ENCODE measurements around the gene CD1D. TPM values are rescaled to one million over a fixed set of nuclear protein-coding genes. Genes with fewer than 3 reads are reported as not detected.
"Not testable (repeated sequence)": the region's sequence is repeated elsewhere in the genome, so short reads cannot be mapped to it uniquely, and the experiment has no call there.

The CD1D gene
- total RNA-seq, 2 experiments from 2014 or later = not detected

- Mint-ChIP-seq H3K27me3 (ENCODE audit: low read depth) (peaks cover 19% of the 10 kb centered on the region), H3K9me3 (ENCODE audit: insufficient read depth) (no peaks in the 10 kb centered on the region), H3K36me3 (ENCODE audit: low read depth) (no peaks in the 10 kb centered on the region), H3K27ac (no peak overlapping the region), H3K4me3 (no peak overlapping the region), H3K4me1 (ENCODE audit: low read depth) (peaks cover 20% of the 10 kb centered on the region)
- ChIA-PET CTCF (interaction anchor here (1.3 kb wide), 1 partner anchor 28 kb away, joined by 4 read pairs; no protein-coding TSS in a partner anchor), POLR2A (no interaction called here)
- DNase-seq = no peak
- no peak for ATAC-seq
These were observed 27.5 kb upstream of the CD1D start for GRCh38 chr1:158153179-158153578.

GRCh38 chr1:158153746-158154444 lies 26.8 kb upstream of the CD1D start:
- Mint-ChIP-seq H3K4me3 (no peak overlapping the region), H3K27ac (no peak overlapping the region), H3K9me3 (ENCODE audit: insufficient read depth) (no peaks in the 10 kb centered on the region), H3K36me3 (ENCODE audit: low read depth) (no peaks in the 10 kb centered on the region), H3K27me3 (ENCODE audit: low read depth) (peaks cover 19% of the 10 kb centered on the region), H3K4me1 (ENCODE audit: low read depth) (peaks cover 16% of the 10 kb centered on the region)
- ATAC-seq (no peak), DNase-seq (no peak)
- CTCF ChIA-PET = interaction anchor here (1.3 kb wide), 1 partner anchor 29 kb away, joined by 4 read pairs; no protein-coding TSS in a partner anchor
- POLR2A ChIA-PET = no interaction called here

DNA sequence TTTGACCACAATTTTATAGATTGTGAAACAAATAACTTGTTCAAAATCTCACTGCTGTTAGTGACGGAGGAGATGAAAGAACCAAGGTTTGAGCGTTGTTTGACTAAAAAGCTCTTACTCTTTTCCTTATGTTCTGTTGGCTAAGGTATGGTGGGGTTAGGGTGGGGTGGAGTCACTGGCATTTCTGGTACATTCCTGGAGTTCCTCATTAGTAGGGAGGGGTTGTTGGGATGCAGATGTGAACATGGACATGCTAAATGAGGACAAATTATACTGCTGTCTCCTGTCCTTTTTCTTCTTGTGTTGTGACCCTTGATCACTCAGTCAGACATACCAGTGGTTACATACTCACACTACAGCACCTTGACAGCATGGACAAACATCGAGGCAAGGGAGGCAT lies 26.2 kb upstream of the CD1D start:
- peaks cover 14% of the 10 kb centered on the region for H3K4me1 Mint-ChIP-seq (ENCODE audit: low read depth)
- CTCF ChIA-PET = interaction anchor here (1.3 kb wide), 1 partner anchor 30 kb away, joined by 4 read pairs; no protein-coding TSS in a partner anchor
- no peak for ATAC-seq

GRCh38 chr1:158155673-158156072 lies 25.0 kb upstream of the CD1D start:
- ChIA-PET POLR2A (no interaction called here), CTCF (interaction anchor here (1.6 kb wide), 1 partner anchor 34 kb away, joined by 3 read pairs; no protein-coding TSS in a partner anchor)
- Mint-ChIP-seq H3K4me3 (no peak overlapping the region), H3K27ac (no peak overlapping the region), H3K4me1 (ENCODE audit: low read depth) (peaks cover 3% of the 10 kb centered on the region), H3K36me3 (ENCODE audit: low read depth) (no peaks in the 10 kb centered on the region), H3K27me3 (ENCODE audit: low read depth) (peaks cover 21% of the 10 kb centered on the region), H3K9me3 (ENCODE audit: insufficient read depth) (no peaks in the 10 kb centered on the region)
- no peak for ATAC-seq
- no peak for DNase-seq

More for the DNA sequence above, 26.2 kb upstream of the CD1D start:
- POLR2A ChIA-PET = no interaction called here
- peaks cover 19% of the 10 kb centered on the region for H3K27me3 Mint-ChIP-seq (ENCODE audit: low read depth)
- no peak overlapping the region for H3K4me3 Mint-ChIP-seq
- DNase-seq = no peak
- no peak overlapping the region for H3K27ac Mint-ChIP-seq
- no peaks in the 10 kb centered on the region for H3K9me3 Mint-ChIP-seq (ENCODE audit: insufficient read depth)
- H3K36me3 Mint-ChIP-seq (ENCODE audit: low read depth) = no peaks in the 10 kb centered on the region

DNA sequence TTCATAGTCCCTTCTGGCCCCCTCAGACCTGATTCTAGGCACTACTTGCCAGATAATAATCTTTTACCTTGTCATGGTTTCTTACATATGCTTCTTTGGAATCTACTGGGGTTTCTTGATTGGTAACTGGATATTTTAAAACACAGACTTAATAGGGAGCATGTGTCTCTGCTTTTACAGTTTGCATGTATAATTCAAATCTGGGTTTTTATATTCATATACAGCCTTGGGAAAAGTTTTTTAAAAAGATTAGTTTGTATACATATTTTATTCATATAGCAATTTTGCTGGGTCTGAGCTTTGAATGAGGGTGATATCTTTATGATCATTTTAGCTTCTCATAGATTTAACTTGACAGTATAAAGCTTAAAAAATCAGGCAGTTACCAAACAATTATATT lies 21.1 kb upstream of the CD1D start:
- Mint-ChIP-seq H3K4me1 (ENCODE audit: low read depth) (peaks cover 4% of the 10 kb centered on the region), H3K9me3 (ENCODE audit: insufficient read depth) (no peaks in the 10 kb centered on the region), H3K27ac (no peak overlapping the region), H3K36me3 (ENCODE audit: low read depth) (no peaks in the 10 kb centered on the region), H3K4me3 (no peak overlapping the region), H3K27me3 (ENCODE audit: low read depth) (peaks cover 26% of the 10 kb centered on the region)
- ChIA-PET POLR2A (no interaction called here), CTCF (interaction anchor here (0.6 kb wide), 1 partner anchor 41 kb away, joined by 3 read pairs; no protein-coding TSS in a partner anchor)
- ATAC-seq (no peak), DNase-seq (no peak)

DNA sequence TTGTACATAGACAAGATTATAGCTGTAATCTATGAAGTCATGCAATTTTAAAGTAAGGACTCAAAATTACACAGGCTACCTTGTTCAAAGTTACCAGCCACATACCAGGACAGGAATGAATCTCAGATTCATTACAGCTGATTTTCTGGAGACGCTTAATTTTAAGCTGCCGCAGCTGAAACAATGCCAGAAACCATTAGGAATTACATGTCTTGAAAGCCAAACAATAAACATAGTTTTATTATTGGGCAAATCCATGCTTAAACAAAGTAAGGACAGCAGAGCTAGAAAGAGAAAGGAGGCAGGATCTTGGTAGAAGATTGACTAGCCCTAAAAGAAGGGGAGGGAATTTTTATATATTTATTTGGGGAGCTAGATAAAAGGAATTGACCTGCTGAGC lies 19.2 kb upstream of the CD1D start:
- peaks cover 4% of the 10 kb centered on the region for H3K4me1 Mint-ChIP-seq (ENCODE audit: low read depth)
- H3K27ac Mint-ChIP-seq = no peak overlapping the region
- ATAC-seq (no peak), DNase-seq (no peak)
- ChIA-PET CTCF (no interaction called here), POLR2A (no interaction called here)
- H3K4me3 Mint-ChIP-seq = no peak overlapping the region
- no peaks in the 10 kb centered on the region for H3K36me3 Mint-ChIP-seq (ENCODE audit: low read depth)
- peaks cover 27% of the 10 kb centered on the region for H3K27me3 Mint-ChIP-seq (ENCODE audit: low read depth)
- no peaks in the 10 kb centered on the region for H3K9me3 Mint-ChIP-seq (ENCODE audit: insufficient read depth)

DNA sequence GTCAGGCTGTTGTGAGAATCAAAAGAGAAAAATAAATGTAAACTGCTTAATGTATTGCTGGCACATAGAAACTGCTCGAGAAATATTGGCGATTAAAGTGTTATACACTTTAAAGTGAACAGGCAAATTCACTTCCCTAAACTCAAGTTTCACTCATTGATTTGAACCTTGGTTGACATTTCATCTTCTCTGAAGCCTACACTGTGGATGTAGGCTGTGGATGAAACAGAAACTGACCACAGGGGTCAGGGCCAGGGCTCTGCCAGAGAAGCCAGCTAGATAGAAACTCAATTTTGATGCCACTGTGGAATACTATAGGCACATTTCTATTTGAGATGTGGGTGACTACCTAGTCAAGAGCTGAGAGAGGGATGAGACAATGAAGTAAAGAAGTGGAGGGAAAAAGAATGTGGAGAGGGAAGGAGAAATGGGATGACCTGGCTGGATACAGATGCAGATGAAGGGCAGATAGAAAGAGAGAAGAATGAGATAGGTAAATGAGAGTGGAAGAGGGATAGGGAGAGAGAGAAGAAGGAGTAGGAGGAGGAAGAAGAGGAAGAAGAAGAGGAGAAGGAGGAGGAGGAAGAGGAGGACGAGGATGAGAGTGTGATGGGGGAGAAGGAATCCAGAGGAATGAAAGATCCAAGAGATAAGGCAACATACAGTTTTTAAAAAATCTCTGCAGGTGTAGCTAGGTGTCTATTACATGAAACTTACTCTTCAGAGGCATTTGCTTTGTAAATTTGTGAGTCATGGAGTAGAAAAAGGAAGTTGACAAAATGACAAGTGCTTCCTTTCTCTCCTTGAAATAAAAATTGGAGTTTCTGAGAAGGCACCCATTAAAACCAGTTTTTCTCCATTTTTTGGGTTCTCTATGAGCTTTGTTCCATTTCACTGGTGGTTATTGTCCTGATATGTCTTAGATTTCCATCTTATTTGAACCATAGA lies 17.4 kb upstream of the CD1D start:
- H3K27me3 Mint-ChIP-seq (ENCODE audit: low read depth) = peaks cover 30% of the 10 kb centered on the region

GRCh38 chr1:158169105-158169504 lies 11.6 kb upstream of the CD1D start:
- ATAC-seq (no peak), DNase-seq (no peak)
- CTCF ChIA-PET = interaction anchor here (1.3 kb wide), 1 partner anchor 199 kb away, joined by 3 read pairs; no protein-coding TSS in a partner anchor
- no peak overlapping the region for H3K27ac Mint-ChIP-seq
- H3K27me3 Mint-ChIP-seq (ENCODE audit: low read depth) = peaks cover 18% of the 10 kb centered on the region
- no peaks in the 10 kb centered on the region for H3K9me3 Mint-ChIP-seq (ENCODE audit: insufficient read depth)
- no peak overlapping the region for H3K4me3 Mint-ChIP-seq
- POLR2A ChIA-PET = no interaction called here
- H3K36me3 Mint-ChIP-seq (ENCODE audit: low read depth) = no peaks in the 10 kb centered on the region
- no peaks in the 10 kb centered on the region for H3K4me1 Mint-ChIP-seq (ENCODE audit: low read depth)

More for the DNA sequence above, 17.4 kb upstream of the CD1D start:
- POLR2A ChIA-PET = no interaction called here
- CTCF ChIA-PET = interaction anchor here (1.1 to 1.5 kb wide), 2 partner anchors 13 to 40 kb away, joined by 3 to 5 read pairs; no protein-coding TSS in a partner anchor
- peaks cover 4% of the 10 kb centered on the region for H3K4me1 Mint-ChIP-seq (ENCODE audit: low read depth)
- H3K4me3 Mint-ChIP-seq = no peak overlapping the region
- H3K36me3 Mint-ChIP-seq (ENCODE audit: low read depth) = no peaks in the 10 kb centered on the region
- ATAC-seq (no peak), DNase-seq (no peak)
- H3K27ac Mint-ChIP-seq = no peak overlapping the region
- no peaks in the 10 kb centered on the region for H3K9me3 Mint-ChIP-seq (ENCODE audit: insufficient read depth)

DNA sequence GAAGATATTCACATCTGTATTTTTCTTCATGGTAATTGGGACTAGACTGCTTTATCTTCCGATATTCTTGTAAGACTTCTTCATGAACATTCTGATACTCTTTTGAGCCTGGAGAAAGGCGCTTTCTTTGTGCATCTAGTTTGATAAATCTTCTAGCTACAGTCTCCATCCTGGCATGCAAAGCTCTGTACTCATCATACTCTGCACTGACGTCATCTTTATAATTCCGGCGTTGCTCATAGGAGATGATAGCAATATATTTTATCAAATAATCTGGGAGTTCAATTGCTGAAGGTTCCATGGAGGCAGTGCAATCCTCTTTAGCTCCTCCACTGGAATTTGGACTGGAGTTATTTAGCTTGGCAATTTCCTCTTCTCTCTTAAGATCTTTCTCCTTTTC lies 4.8 kb upstream of the CD1D start:
- ATAC-seq, H3K27ac Mint-ChIP-seq, CTCF ChIA-PET: not testable (repeated sequence)

GRCh38 chr1:158176399-158176798 lies 4.3 kb upstream of the CD1D start:
- DNase-seq (no peak), ATAC-seq (no peak)
- no peaks in the 10 kb centered on the region for H3K36me3 Mint-ChIP-seq (ENCODE audit: low read depth)
- peaks cover 14% of the 10 kb centered on the region for H3K4me1 Mint-ChIP-seq (ENCODE audit: low read depth)
- H3K9me3 Mint-ChIP-seq (ENCODE audit: insufficient read depth) = no peaks in the 10 kb centered on the region
- H3K4me3 Mint-ChIP-seq = no peak overlapping the region
- peaks cover 53% of the 10 kb centered on the region for H3K27me3 Mint-ChIP-seq (ENCODE audit: low read depth)
- ChIA-PET POLR2A (no interaction called here), CTCF (no interaction called here)
- H3K27ac Mint-ChIP-seq = no peak overlapping the region

More for the DNA sequence above, 4.8 kb upstream of the CD1D start:
- H3K4me3 Mint-ChIP-seq; H3K36me3 Mint-ChIP-seq (ENCODE audit: low read depth); H3K9me3 Mint-ChIP-seq (ENCODE audit: insufficient read depth); H3K4me1 Mint-ChIP-seq (ENCODE audit: low read depth); POLR2A ChIA-PET; DNase-seq: not testable (repeated sequence)
- H3K27me3 Mint-ChIP-seq (ENCODE audit: low read depth) = peaks cover 50% of the 10 kb centered on the region

GRCh38 chr1:158176849-158177699 lies 3.6 kb upstream of the CD1D start:
- H3K27ac Mint-ChIP-seq; H3K9me3 Mint-ChIP-seq (ENCODE audit: insufficient read depth); ATAC-seq; DNase-seq; H3K4me3 Mint-ChIP-seq; POLR2A ChIA-PET; CTCF ChIA-PET; H3K36me3 Mint-ChIP-seq (ENCODE audit: low read depth): not testable (repeated sequence)
- H3K4me1 Mint-ChIP-seq (ENCODE audit: low read depth) = peaks cover 19% of the 10 kb centered on the region
- peaks cover 60% of the 10 kb centered on the region for H3K27me3 Mint-ChIP-seq (ENCODE audit: low read depth)
